ENCODE measurements around the gene LRIG2. TPM values are rescaled to one million over a fixed set of nuclear protein-coding genes. Genes with fewer than 3 reads are reported as not detected.

LRIG2 gene
- total RNA-seq, 2 donors from 2014 or later: 21.2 to 23.0 TPM

DNA sequence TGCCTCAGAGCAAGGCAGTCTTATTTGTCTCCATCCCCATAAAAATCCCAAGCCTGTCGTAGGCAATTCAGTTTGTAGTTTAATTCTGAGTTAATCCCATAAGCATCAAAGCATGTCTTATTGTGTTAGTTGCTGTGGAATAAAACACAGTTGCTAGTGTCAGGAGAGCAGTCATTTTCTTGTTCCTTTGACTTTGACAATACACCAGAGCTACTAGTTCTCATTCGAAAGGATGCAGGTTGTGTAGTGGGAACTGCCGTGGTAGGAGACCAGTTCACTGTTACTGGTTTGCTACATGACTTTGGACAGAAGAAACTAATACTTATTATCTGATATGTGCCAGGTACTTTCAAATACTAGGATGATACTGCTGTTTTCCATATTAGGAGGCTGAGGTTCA is 23.5 kb downstream of the LRIG2 start:
- Histone ChIP-seq H3K27me3 (ENCODE audit: control insufficient read depth, insufficient read depth, low read length, poor library complexity, severe bottlenecking) (no peaks in the 10 kb centered on the region), H3K36me3 (ENCODE audit: control insufficient read depth, insufficient read depth, low read length) (peaks cover 76% of the 10 kb centered on the region), H3K9ac (ENCODE audit: extremely low read depth, low read length, poor library complexity, severe bottlenecking) (no peak overlapping the region), H3K27ac (ENCODE audit: low read depth, low read length) (no peak overlapping the region), H3K9me3 (ENCODE audit: control insufficient read depth, low read length) (no peaks in the 10 kb centered on the region), H3K4me1 (ENCODE audit: control insufficient read depth, insufficient read depth, low read length) (no peaks in the 10 kb centered on the region), H3K4me3 (ENCODE audit: low read length) (no peak overlapping the region)
- TF ChIP-seq, protein P1, sequence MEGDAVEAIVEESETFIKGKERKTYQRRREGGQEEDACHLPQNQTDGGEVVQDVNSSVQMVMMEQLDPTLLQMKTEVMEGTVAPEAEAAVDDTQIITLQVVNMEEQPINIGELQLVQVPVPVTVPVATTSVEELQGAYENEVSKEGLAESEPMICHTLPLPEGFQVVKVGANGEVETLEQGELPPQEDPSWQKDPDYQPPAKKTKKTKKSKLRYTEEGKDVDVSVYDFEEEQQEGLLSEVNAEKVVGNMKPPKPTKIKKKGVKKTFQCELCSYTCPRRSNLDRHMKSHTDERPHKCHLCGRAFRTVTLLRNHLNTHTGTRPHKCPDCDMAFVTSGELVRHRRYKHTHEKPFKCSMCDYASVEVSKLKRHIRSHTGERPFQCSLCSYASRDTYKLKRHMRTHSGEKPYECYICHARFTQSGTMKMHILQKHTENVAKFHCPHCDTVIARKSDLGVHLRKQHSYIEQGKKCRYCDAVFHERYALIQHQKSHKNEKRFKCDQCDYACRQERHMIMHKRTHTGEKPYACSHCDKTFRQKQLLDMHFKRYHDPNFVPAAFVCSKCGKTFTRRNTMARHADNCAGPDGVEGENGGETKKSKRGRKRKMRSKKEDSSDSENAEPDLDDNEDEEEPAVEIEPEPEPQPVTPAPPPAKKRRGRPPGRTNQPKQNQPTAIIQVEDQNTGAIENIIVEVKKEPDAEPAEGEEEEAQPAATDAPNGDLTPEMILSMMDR (conservative IDR thresholded peaks at IDR 0.05): no peak
- no peak overlapping the region for H3K4me3 Mint-ChIP-seq
- peaks cover 9% of the 10 kb centered on the region for H3K4me1 Mint-ChIP-seq
- H3K9me3 Mint-ChIP-seq: no peaks in the 10 kb centered on the region
- 95 to 98% methylated on average over 2 to 3 of the region's 3 CpGs for WGBS, 2 experiments (ENCODE audit: insufficient coverage in 1 of 2, insufficient read length in 1 of 2)
- no peak for DNase-seq
- no peak overlapping the region for H3K27ac Mint-ChIP-seq
- H3K27me3 Mint-ChIP-seq (ENCODE audit: insufficient read depth): no peaks in the 10 kb centered on the region
- peaks cover 69% of the 10 kb centered on the region for H3K36me3 Mint-ChIP-seq (ENCODE audit: low read depth)

DNA sequence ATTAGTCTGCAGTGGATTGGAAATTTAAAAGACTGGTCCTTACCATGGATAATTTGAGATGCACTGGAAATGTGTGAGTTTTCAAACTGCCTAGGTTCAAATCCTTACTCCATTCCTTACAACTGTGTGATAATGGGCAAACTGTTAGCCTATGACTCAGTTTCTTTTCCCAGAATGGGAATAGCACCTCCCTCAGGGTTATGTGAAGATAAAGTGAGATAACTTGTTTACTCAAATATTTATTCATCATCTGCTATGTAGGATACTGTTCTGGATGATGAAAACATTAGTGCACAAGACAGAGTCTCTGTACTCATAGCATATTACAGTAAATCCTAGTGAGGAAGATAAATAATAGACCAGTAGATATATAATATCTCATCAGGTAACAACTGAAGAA is 28.6 kb downstream of the LRIG2 start:
- peaks cover 74% of the 10 kb centered on the region for H3K36me3 Mint-ChIP-seq (ENCODE audit: low read depth)
- no peaks in the 10 kb centered on the region for H3K27me3 Mint-ChIP-seq (ENCODE audit: insufficient read depth)
- H3K4me1 Mint-ChIP-seq: no peaks in the 10 kb centered on the region
- TF ChIP-seq, protein P1 (conservative IDR thresholded peaks at IDR 0.05): no peak
- H3K4me3 Mint-ChIP-seq: no peak overlapping the region
- no peak overlapping the region for H3K4me3 ChIP-seq (ENCODE audit: low read length)
- no peak overlapping the region for H3K27ac Mint-ChIP-seq
- no peaks in the 10 kb centered on the region for H3K9me3 ChIP-seq (ENCODE audit: control insufficient read depth, low read length)
- H3K9ac ChIP-seq (ENCODE audit: extremely low read depth, low read length, poor library complexity, severe bottlenecking): no peak overlapping the region
- H3K27ac ChIP-seq (ENCODE audit: low read depth, low read length): no peak overlapping the region
- H3K36me3 ChIP-seq (ENCODE audit: control insufficient read depth, insufficient read depth, low read length): peaks cover 83% of the 10 kb centered on the region
- no peaks in the 10 kb centered on the region for H3K9me3 Mint-ChIP-seq
- DNase-seq: no peak
- no peaks in the 10 kb centered on the region for H3K4me1 ChIP-seq (ENCODE audit: control insufficient read depth, insufficient read depth, low read length)
- no peaks in the 10 kb centered on the region for H3K27me3 ChIP-seq (ENCODE audit: control insufficient read depth, insufficient read depth, low read length, poor library complexity, severe bottlenecking)

DNA sequence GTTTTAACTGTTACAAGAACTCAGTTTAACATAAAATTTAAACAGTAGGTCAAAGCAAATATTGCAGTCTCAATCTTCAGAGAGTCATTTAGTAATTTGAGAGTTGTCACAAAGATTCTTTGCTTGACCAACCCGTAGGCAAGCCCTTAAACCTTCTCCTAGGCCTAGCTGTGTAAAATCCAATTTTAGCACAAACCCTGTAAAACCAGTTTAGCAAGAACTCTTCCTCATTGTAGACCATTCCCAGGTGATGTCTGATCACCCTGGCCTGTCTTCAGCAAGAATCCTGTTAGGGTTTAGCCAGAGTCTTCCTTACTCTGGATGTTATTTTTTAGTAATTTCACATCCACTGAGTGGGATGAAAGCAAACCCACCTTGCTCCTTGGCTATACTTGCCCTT is 30.1 kb downstream of the LRIG2 start:
- Histone ChIP-seq H3K4me1 (ENCODE audit: control insufficient read depth, insufficient read depth, low read length) (no peaks in the 10 kb centered on the region), H3K27ac (ENCODE audit: low read depth, low read length) (no peak overlapping the region), H3K36me3 (ENCODE audit: control insufficient read depth, insufficient read depth, low read length) (peaks cover 84% of the 10 kb centered on the region), H3K9ac (ENCODE audit: extremely low read depth, low read length, poor library complexity, severe bottlenecking) (no peak overlapping the region), H3K27me3 (ENCODE audit: control insufficient read depth, insufficient read depth, low read length, poor library complexity, severe bottlenecking) (no peaks in the 10 kb centered on the region), H3K4me3 (ENCODE audit: low read length) (no peak overlapping the region), H3K9me3 (ENCODE audit: control insufficient read depth, low read length) (no peaks in the 10 kb centered on the region)
- Mint-ChIP-seq H3K4me1 (no peaks in the 10 kb centered on the region), H3K9me3 (no peaks in the 10 kb centered on the region), H3K27me3 (ENCODE audit: insufficient read depth) (no peaks in the 10 kb centered on the region), H3K4me3 (no peak overlapping the region), H3K27ac (no peak overlapping the region), H3K36me3 (ENCODE audit: low read depth) (peaks cover 78% of the 10 kb centered on the region)
- WGBS, 2 experiments (ENCODE audit: insufficient coverage in 1 of 2, insufficient read length in 1 of 2): 89 to 100% methylated on average over 1 of the region's 1 CpG
- DNase-seq: no peak
- TF ChIP-seq, protein P1 (conservative IDR thresholded peaks at IDR 0.05): no peak
